ENCODE measurements around the gene MYO1E.

Gene MYO1E

DNA sequence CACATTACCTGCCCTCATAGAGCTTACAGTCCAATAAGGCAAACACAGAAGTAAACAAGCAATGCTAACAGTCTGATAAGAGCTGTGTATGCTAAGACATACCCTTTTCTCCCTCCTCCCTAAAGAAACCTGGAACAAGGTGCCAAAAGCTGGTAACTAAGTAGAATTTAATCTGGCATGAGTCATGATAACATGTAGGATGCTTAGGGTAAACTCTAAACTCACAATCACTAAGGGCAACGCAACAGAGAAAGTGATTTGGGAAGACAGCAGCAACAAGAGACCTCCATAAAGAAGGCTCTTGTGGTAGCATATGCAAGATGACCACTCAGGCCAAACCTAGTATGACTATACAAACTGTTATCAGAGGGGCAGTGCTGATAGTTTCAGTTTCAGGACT, 55.5 kb downstream of the MYO1E start:
- DNase-seq (ENCODE audit: low read depth, low spot score) = no peak

DNA sequence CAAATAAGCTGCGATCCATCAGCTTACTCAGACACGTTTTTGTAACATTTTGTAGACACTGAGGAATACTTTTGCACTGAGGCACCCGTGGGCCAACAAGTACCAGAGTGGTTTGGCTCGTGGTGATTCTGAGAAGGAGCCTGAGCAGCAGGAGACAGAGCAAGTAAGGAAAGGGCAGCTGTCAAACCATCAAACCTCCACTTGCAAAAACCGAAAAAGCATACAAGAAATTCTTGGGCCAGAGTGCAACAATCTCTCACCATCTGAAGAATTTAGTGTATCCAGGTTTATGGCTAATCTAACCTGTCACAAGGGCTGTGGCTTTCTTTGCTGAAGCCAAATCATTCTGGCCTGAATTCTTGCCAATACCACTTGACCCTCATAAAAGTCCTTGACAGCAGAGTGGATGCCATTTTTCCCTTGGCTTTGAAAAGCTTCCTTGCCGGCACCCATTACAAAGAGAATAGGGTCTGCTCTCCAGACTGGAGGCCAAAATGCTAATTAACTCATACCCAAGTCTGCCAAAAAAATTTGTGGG, 56.7 kb downstream of the MYO1E start:
- DNase-seq (ENCODE audit: low read depth, low spot score) = no peak

DNA sequence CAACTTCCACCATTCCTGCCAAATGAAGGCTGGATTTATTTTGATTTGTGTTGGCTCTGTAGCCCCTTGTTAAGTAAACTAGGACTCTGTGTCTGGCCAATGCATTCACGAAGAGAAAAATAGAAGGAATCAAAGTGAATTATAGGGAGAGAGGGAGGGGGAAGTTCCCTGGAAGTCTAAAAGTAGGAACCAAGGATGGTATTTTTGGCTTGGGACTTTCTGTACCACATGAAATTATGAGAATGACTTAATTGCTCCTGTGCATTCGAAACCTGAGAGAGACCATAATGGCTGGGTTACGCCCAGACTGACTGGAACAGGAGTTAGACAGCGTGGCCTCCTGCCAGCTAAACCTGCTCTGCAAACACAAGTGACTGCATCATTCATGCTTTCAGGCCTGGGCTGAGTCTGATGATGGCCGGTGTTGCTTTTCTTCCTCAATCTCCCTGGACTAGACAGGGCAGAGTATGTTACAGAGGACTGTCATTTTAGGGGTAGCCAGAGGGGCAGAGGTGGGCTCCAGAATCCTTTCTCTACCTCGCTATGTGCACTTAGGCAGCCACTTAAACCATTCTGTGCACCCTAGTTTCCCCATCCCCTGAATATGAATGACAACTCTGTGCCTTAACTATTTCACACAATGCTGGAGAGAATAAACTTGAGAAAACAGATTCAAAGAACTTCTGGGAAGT, 58.9 kb downstream of the MYO1E start:
- DNase-seq (ENCODE audit: low read depth, low spot score) = no peak

DNA sequence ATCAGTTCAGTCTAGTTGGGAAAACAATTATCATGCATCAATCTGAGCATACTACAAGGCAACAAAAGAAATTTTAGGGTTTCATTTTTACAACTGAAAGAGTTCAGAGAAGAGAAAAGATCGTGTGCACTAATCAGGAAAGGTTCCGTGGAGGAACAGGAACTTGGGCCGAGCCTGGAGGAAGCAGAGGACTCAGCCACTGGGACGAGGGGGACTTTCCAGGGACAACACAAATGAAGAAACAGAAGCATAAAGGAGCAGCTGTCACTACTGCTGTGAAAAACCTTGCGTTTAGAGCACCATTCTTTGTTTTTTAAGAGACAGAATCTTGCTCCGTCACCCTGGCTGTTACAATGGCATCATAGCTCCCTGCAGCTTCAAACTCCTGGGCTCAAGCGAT, 60.5 kb downstream of the MYO1E start:
- no peak for DNase-seq (ENCODE audit: low read depth, low spot score)

DNA sequence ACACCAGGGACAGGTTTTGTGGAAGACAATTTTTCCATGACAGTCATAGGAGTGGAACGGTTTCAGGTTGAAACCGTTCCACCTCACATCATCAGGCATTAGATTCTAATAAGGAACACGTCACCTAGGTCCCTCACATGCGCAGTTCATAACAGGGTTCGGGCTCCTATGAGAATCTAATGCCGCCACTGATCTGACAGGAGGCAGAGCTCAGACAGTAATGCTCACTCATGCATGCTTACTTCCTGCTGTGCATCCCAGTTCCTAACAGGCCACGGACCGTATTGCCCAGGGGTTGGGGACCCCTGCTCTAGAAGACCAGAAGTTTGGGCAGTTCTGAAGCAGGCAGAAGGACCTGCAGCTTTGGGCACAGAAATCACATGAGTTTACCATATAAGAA, 61.5 kb downstream of the MYO1E start:
- DNase-seq (ENCODE audit: low read depth, low spot score) = no peak

DNA sequence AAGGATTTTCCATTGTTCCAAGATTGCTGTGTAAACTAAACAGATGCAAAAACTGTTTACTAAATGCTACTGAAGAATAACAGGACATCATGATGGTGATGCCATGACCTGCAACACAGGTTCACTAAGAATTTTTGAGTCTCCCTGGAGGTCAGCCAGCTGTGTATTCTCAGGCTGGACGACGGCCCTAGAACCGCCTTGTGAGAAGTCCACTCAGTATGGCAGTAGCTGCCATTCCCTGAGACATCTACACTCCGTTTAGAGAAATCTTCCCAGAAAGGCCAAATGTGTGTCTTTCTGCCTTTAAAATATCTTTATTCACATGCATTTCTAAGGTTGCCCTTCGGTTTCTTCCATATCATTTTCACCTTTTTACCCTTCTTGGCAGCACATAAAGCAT, 63.3 kb downstream of the MYO1E start:
- DNase-seq (ENCODE audit: low read depth, low spot score) = no peak

DNA sequence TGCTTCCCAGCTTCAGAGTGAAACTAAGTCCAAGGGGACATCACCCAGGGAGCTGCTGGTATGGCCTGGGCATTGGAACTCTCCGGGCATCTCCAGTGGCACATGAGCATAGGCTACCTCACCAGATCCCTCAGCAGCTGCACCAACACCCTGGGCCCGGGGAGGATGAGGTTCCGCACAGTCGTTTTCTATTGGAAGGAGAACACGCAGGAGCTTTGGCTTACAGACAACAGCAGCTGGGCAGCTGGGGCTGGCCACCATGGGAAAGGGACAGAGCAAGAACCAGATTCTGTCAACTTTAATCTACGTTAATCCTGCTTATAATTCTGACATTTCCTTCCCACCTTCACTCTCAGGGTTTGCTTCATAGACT, 65.5 kb downstream of the MYO1E start:
- no peak for DNase-seq (ENCODE audit: low read depth, low spot score)

DNA sequence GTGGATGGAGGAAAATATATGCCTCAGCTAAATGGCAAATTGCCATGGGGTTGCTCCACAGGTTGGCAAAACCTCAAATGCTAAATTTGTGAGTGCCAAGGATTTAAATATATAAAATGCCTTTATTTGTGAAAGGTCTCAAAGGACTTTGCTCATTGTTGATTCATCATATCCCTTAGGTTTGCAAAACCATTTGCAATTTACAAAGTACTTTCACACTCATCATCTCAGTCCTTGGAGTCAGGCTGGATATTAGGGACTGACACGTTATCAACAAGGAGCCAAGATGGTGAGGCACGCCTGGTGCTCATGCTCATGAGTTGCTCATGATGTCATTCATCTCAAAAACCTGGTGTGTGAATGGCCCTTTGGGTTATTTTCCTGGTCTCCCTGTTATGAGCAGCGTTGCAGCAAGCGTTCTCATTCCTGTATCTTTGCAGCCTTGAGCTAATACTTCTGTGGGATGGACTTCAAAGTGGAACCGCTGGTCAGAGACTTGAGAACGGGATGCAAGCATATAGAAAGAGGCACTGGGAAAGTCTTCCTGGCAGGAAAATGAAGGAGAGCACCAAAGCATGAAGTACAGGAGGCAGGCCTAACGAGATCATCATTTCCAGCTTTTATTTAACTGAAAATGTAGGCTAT, 66.0 kb downstream of the MYO1E start:
- DNase-seq (ENCODE audit: low read depth, low spot score) = peak; percentile 29

DNA sequence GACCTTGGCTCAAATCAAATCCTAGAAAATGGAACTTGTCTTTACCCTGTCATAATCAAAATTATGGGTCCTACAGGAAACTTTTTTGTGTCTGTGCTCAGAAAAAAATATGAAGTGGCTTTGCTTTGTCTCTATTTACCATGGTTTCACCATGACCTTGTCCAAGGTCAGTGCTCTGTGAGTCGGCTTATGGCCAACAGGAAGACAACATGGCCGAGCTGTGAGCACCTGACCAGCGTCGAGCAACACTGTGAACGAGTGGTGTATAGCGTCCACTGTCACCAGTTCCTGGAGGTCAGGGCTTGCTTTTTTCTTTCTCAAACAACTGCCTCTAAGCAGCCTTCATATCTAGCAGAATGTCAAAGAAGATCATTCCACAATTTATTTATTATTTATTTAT, 67.9 kb downstream of the MYO1E start:
- no peak for DNase-seq (ENCODE audit: low read depth, low spot score)

DNA sequence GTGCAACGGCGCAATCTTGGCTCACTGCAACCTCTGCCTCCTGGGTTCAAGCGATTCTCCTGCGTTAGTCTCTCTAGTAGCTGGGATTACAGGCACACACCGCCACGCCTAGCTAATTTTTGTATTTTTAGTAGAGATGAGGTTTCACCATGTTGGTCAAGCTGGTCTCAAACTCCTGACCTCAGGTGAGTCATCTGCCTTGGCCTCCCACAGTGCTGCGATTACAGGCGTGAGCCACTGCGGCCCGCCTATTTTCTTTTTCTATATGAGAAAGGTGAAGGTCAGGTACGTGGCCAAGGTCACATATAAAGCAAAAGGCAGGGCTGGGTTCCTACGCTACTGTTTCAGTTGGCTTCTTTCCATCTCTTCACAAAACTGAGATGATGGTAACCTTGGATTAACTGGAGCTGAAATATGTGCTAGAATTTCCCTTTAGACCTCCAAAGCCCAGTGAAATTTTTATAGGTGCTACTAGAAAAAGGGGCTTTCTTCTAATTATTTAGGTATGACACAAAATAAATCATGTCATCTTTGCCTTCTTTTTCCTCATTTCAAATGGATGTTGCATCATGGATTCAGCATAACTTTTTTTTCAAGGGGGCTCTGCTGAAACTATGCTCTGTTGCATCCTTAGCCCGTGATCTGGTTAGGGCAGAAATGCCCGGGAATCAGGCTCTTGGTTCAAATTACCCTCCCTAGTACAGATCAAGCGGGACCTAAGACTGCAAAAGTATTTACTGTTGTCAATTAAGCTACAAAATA, 68.5 kb downstream of the MYO1E start:
- DNase-seq (ENCODE audit: low read depth, low spot score) = no peak

DNA sequence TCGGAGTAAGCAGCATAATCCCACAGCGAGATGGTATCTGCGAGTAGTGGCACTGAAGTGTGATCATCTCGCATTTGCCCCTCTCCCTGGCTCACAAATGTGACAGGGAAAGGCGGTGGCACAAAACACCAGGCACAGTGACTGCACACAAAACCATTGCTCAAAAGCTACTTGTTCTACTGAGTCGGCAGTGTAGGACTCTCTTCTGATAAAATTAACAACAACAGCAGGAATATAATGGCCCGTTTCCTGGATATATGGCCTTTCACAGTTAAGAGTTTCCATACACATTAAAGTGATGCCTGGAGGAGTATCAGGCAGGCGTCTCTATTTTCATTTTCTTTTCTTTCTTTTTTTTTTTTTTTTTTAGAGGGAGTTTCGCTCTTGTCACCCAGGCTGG, 69.0 kb downstream of the MYO1E start:
- no peak for DNase-seq (ENCODE audit: low read depth, low spot score)

DNA sequence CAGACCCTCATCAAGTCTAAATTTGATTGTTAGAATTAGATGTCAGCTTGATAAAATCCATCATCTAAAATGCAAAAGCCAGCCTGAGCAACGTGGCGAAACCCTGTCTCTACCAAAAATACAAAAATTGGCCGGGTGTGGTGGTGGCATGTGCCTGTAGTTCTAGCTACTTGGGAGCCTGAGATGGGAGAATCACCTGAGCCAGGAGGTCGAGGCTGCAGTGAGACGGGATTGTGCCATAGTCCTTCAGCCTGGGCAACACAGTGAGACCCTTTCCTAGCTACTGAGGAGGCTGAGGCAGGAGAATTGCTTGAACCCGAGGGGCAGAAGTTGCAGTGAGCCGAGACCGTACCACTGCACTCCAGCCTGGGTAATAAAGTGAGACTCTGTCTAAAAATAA, 69.5 kb downstream of the MYO1E start:
- no peak for DNase-seq (ENCODE audit: low read depth, low spot score)

DNA sequence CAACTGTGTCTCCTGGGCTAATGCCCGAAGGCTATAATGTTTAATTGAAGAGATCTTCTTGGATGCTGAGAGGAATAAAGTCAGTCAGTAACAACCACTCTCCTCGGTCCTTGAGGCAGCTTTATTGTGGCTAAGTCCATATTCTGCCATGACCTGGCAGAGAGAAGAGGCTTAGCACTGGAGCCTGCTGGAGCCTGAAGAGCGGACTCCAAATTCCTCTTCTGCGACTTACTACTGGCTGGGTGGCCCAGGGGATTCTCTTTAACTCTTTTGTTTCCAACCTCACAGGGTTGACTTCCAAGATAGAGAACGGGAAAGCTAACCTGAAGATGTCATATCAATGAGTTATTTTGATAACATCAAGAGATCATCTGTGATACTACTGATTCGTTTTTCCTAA, 71.1 kb downstream of the MYO1E start:
- no peak for DNase-seq (ENCODE audit: low read depth, low spot score)

DNA sequence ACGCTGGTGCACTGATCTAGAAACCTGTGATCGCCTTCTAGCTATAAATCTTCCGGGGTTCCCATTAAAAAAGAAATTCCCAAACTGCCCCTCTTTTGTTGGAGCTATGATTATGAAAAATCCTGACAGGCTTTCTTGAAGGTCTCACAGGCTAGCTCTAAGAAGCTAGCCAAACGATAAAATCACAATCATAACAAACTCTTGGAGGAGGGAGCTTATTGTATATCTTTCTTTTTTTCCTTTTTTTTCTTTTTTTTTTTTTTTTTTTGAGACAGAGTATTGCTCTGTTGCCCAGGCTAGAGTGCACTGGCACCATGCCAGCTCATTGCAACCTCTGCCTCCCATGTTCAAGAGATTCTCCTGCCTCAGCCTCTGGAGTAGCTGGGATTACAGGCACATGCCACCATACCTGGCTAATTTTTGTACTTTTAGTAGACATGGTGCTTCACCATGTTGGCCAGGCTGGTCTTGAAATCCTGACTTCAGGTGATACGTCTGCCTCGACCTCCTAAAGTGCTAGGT, 72.0 kb downstream of the MYO1E start:
- DNase-seq (ENCODE audit: low read depth, low spot score) = no peak

DNA sequence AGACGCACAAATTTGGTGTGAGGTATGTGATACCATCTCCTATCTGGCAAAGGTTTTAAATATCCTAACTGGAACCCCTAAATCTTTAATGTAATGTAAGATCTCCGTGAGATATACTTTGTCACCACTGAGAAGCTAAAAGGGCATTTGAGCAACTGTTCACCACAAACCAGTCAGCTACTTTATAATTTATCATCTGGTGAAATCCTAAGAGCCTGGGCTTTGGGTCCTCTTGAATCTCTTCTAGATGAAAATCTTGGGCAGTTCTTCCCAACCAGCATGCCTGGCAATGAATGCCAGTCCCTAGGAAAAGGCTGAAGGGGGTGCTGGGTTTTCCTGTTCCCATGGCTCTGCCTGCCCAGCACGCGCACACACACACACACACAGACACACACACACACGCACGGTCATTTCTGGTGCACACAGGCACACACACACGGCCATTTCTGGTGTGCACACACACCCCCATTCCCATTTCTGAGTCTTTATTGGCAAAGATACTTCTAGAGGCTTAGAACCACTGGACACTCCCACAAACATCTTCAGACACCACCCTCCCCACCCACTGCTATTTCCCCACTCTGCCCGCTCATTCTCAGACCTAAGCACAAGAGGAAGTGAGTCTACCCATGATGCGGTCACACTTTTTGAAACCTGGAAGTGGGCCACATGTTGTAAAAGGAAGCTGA, 72.6 kb downstream of the MYO1E start:
- DNase-seq (ENCODE audit: low read depth, low spot score) = peak; percentile 43

DNA sequence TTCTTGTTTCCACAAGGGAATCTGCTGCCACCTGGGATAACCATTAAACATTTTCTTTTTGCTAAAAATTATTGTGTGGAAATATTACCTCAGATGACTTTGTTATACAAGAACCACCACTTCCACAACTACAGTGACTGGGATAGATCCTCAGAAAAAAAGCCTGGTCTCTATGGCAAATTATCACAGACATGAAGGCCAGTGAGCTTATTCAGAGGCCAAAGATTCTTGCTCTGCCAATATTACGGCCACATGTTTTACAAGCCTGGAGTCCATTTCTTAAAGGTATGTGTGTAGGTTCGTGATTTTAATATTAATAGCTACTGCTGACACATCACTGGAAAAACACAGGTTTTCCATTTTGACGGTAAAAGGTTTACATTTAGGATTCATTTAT, 73.8 kb downstream of the MYO1E start:
- no peak for DNase-seq (ENCODE audit: low read depth, low spot score)

DNA sequence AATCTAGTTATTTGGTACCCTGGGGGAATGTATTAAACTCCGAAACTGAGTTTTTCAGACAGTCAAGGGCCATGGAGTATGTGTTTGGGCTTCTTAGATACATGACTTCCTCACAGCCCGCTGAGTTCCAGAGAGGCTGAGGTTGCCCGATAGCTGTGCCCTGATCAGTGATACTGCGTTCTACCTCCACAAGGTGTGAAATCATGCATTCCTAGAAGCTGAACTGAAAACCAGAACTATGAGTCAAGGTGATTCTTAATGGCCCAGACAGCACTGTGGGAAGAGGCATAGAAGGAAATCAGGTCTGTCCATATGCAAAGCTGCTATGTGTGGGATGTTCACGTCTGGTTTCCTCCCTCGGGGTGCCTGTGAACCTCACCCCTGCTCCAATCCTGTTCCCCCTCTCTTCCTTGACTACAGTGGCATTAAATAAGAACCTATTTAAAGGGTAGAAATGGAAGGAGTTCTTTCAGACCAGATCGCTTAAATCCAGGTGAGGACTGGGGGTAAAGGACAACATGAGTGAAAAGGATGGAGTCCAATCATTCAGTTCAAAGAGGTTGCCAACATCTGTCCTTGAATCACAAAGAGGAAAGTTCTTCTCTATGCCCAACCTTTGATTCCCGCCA, 74.3 kb downstream of the MYO1E start:
- no peak for DNase-seq (ENCODE audit: low read depth, low spot score)

DNA sequence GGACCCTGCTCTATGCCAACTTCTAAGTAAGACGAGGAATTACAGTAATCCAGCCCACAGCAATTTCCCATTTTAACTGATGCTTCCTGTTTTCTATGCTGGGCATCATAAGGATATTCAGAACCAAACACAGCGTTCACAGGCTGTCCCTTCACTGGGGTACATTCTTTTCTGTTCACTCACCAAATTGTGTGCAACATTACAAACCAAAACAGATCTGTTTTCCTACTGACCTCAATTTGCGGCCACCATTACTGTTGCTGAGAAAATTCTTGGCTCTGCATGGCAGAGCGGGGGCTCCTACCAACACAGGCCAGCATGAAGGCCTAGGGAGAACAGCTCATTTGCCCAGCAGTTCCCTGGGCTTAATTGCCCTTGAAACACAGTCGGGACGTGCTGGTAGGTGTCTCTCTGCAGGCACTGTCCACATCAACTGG, 76.5 kb downstream of the MYO1E start:
- DNase-seq (ENCODE audit: low read depth, low spot score) = peak; percentile 27

DNA sequence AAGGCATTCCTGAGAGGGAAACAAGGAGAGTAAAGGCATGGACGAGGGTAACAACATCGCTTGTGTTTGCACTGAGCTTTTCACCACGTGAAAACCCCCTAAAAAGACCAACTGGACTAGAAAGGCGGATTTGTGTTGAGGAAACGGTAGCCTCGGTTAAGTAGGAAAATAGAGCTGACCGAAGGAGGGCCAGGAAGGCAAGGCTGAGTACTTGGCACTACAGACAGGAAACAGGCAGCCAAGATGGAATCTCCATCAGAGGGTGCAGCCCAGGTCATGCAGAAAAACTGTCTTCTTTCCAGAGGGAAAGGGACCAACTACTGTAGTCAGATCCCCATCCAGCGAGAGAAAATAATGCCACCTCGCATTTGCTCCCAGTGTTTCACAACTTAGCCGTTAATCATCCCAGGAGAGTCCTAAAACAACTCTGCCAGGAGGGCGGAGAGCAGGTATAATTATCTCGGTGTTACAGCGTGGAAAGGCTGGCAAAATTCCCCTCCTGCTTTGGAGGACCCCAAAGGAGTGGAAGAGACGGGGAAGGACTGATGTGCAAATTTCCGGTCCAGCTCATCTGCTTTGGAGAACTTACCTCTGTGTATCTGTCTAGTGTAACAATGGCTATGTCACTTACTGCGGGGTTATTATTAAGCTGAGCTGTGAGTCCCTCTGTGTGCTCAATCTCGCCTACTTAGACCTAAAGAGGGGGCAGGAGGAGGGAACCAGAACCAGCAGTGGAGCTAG, 77.2 kb downstream of the MYO1E start:
- no peak for DNase-seq (ENCODE audit: low read depth, low spot score)

DNA sequence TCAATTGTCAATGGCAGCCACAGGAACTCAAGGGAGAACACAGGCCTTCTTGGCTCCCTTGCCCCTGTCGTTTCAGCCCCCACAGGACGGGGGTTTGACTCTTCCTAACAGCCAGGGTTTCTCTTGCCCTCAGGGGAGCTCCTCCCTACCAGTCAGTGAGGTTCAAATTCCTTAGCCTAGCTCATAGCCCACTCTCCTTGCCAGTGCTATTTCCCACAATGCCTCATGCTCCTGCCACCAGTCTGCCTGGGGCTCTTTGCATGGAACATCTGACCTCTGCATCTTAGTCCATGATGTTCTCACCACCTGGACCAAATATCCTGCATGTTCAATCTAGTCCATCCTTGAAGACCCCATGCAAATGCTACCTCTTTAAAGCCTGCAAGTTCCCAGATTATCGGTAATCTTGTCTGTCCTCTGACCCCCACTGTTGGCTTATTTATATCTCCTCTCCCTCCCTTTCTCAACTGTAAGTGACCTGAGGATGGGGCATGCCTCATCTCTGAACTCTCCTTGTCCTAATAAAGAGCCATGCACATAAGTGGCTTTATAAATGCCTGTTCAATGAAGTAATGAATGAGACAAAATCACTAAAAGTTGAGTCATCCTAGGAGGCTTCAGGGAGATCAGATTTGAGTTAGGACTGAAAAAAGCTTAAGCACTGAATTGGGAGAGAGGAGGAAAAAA, 78.0 kb downstream of the MYO1E start:
- peak; percentile 34 for DNase-seq (ENCODE audit: low read depth, low spot score)

Measured in brain pericyte (primary cell).